NCI-H2107 (cell line): ENCODE measurements around the gene QPRT.
"Not testable (repeated sequence)": the region's sequence is repeated elsewhere in the genome, so short reads cannot be mapped to it uniquely, and the experiment has no call there.

Experiments used
- DNase-seq: peaks from one replicate; lab custom pipeline; 2025; lab: John Stamatoyannopoulos, UW

The QPRT gene

DNA sequence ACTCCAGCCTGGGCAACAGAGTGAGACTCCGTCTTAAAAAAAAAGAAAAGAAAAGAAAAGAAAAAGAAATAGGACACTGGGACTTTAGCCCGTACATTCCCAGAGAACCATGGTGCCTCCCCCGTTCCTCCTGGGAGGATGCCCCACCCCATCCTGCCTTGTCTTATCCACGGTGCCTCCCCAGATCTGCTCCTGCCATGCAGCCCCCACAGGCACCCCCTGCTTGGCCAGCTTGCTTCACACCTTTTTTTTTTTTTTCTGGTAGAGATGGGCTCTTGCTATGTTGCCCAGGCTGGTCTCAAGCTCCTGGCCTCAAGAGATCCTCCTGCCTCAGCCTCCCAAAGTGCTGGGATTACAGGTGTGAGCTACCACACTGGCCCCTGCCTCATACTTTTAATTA lies 67.5 kb downstream of the QPRT start:
- not testable (repeated sequence) for DNase-seq
